Kidney capillary endothelial cell (primary cell): Measurements from ENCODE around the gene MRPS26.
"Not testable (repeated sequence)": the region's sequence is repeated elsewhere in the genome, so short reads cannot be mapped to it uniquely, and the experiment has no call there.

Source experiments
- DNase-seq: peaks from one replicate; pipeline ENCODE4 v3.0.0-alpha.2; 2018; ENCODE audit warnings: low spot score

Gene MRPS26

DNA sequence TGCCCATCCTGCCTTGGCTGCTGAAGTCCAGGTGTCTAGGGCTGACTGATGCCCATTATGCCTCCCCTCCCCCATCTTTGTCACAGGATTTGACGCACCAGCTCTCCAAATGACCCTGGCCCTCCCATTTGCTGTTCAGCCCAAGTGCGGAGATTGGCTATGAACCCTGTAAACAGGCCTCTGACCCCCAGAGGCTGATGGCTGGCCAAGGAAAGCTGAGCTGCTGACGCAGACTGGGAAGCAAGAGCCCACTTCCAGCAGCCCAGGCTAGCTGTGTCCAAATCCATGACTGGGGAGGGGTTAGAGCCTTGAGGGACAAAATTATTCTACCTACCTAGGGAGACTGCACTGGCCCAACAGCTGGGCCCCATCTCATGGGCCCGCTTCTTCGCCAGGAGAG, 3.2 kb upstream of the MRPS26 start:
- no peak for DNase-seq

DNA sequence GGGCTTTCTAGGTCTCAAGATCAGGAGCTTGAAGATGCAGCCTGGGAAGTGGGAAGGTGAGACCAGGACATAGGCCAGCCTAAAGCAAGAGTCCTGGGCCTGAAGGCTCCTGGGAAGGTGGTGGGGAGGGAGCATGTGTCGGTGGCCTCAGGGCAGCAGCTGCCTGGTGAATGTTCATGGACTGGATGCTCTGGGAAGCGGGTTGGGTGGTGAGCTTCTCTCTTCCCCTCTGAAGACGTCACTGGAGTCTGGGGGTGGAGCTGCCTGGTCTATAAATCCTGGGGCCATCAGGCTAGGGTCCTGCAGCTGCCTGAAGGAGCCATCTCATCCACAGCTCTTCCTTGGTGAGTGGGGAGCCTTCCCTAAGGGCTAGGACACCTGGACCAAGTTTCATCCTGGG, 2.5 kb upstream of the MRPS26 start, which contains the start of gene GNRH2:
Gene GNRH2 (plus strand): TSS at position 301 of the 400 bp plus-strand sequence. CDS start 793 bp downstream, outside the sequence.
- no peak for DNase-seq

DNA sequence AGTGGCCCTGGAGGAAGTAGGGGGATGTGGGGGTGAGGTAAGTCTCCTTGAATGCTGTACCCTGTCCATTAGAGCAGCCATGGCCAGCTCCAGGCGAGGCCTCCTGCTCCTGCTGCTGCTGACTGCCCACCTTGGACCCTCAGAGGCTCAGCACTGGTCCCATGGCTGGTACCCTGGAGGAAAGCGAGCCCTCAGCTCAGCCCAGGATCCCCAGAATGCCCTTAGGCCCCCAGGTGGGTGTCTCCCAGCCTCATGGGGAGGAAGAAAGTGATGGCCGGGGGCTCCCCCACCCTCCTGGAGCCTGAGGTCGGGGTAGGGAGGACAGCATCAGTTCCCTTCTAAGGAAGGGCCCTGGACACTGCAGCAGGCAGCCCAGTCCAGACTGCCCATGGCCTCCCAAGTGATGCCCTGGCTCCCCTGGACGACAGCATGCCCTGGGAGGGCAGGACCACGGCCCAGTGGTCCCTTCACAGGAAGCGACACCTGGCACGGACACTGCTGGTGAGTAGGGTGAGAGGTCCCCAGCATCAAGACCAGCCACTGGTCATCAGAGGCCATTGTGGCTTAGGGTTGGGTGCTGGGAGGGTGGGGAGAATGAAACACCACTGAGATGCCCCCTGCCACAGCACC, 1.4 kb upstream of the MRPS26 start:
- no peak for DNase-seq

DNA sequence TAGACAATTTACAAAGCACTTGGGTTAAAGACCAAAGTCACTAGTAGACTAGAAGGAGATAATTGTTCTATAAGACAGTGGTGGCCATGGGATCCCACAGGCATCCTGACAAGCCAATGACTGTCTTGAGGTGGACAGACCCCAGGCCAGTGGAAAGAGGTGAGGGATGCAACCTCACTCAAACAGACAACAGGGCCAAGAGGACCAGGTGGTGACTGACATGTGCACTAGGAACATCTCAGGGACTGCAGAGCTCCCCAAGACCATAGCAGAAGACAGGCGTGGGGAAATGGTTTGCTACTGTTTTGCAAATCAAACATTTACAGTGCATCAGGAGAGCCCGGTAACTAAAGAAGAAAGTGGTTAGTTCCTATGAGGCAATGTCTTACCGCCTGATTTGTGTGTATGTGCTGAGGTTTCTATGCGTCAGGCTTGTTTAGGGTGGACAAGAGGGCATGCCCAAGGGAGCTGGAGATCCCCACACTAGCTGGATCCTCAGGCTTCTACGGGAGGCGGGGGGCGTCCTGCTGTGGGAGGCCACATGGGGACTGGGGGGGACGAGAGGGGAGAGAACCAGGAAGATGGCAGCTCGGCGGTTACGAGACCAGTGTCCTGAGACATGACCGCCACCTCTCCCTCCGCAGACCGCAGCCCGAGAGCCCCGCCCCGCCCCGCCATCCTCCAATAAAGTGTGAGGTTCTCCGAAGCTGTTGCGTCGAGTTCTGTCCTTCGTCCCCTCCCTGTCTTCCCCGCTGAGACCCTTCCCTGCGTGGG, 623 bp upstream of the MRPS26 start:
- peak; percentile 49 for DNase-seq

DNA sequence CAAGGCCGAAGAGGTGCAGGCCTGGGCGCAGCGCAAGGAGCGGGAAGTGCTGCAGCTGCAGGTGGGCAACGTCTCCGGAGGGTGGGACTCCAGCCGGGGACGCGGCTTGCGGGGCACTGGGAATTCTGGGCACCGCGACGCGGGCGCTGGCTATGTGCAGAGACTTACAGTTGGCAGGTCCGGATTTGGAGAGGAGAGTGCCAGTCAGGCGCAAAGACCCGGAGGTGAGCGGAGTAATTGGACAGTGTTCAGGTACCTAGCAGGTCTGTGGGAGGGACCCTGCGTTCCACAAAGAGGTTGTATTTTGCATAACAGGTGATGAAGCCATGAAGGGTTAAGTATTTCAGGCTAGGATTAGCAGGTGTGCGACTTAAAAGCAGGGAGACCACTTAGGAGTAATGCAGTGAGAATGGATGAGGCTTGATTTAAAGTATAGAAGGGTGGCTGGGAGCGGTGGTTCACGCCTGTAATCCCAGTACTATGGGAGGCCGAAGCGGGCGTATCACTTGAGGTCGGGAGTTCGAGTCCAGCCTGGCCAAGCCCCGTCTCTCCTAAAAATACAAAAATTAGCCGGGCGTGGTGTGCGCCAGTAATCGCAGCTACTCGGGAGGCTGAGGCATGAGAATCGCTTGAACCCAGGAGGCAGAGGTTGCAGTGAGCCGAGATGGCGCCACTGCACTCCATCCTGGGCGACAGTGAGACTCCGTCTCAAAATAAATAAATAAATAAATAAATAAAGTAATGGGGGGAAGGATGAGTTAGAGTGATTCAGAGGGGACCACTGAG, 1.0 kb downstream of the MRPS26 start:
- no peak for DNase-seq

DNA sequence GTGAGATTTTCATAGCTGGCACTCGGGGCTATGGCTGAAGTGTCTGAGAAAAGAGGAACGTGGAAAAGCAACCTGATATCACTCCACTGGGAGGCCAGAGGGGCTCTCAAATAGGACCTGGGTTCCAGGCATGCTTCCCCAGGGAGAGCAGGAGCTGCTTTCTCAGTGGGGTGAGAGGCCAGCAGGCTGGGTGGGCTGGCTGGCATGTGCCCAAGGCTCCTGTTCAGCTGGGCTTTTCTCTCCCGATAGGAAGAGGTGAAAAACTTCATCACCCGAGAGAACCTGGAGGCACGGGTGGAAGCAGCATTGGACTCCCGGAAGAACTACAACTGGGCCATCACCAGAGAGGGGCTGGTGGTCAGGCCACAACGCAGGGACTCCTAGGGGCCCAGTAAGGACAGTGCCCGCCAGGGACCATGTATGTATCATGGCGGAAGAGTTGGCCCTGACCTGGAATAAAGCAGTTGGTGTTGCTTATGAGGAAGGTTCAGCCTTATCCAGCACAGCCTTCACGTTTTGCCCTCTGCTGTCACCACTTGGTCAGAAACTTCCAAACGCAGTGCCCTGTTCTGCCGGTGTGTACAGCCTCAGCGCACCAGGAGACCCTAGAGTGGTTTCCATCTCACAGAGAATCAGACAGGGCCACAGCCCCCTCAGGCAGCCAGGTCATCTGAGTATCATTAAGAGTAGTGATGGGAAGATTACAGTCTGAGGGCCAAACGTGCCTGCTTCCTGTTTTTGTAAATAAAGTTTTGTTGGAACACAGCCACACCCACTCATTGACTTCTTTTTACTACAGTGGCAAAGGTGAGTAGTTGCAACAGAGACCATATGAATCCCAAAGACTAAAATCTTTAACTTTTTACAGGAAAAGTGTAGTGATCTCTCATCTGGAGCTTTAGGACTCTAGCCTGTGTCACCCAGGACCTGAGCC, 1.9 kb downstream of the MRPS26 start:
- no peak for DNase-seq

DNA sequence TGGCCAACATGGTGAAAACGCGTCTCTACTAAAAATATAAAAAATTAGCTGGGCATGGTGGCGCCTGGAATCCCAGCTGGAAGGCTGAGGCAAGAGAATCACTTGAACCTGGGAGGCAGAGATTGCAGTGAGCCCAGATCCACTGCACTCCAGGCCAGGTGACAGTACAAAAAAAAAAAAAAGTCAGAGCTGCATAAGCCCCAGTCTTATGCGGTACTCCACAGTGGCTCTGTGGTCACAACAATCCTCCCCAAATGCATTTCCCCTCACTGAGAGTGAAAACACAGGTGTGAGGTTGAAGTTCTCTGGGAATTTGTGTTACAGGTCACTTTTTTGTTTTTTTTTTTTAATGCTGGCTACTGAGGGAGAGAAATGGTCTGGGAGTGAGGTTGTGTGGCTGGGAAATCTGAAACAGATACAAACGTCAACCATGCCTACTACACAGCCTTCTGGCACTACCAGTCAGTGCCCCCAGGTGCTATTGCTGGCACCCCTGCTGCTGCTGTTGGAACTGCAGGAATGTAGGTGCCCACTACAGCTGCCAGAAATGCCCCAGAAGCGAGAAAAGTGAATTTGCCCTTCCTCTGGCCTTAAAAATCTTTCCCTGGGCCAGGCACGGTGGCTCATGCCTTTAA, 5.7 kb downstream of the MRPS26 start:
- DNase-seq: no peak

DNA sequence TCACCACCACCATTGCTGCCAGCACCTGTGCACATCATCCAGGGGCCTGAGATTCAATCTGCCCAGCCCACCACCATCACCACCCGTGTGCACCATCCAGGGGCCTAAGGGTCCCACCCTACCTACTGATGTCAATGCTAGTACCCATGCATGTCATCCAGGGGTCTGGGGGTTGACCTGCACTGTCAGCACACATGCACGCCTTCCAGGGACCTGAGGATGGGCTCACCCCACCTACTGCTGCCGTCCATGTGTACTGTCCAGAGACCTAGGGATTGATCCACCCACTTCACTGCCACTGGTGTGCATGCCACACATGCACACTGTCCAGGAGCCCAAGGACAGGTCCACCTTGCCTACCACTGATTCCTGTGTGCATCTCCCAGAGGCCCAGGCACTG, 13.6 kb downstream of the MRPS26 start:
- DNase-seq: no peak

DNA sequence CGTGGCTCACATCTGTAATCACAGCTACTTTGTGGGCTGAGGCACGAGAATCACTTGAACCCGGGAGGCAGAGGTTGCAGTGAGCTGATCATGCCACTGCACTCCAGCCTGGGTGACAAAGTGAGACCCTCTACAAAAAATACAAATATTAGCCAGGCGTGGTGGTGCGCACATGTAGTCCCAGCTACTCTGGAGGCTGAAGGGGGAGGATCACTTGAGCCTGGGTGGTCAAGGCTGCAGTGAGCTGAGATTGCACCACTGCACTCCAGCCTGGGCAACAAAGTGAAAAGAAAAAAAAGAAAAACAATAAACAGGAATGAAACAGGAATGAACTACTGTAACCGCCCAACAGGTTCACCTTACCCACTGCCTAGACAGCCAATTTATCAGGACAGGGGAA, 18.3 kb downstream of the MRPS26 start:
- not testable (repeated sequence) for DNase-seq

DNA sequence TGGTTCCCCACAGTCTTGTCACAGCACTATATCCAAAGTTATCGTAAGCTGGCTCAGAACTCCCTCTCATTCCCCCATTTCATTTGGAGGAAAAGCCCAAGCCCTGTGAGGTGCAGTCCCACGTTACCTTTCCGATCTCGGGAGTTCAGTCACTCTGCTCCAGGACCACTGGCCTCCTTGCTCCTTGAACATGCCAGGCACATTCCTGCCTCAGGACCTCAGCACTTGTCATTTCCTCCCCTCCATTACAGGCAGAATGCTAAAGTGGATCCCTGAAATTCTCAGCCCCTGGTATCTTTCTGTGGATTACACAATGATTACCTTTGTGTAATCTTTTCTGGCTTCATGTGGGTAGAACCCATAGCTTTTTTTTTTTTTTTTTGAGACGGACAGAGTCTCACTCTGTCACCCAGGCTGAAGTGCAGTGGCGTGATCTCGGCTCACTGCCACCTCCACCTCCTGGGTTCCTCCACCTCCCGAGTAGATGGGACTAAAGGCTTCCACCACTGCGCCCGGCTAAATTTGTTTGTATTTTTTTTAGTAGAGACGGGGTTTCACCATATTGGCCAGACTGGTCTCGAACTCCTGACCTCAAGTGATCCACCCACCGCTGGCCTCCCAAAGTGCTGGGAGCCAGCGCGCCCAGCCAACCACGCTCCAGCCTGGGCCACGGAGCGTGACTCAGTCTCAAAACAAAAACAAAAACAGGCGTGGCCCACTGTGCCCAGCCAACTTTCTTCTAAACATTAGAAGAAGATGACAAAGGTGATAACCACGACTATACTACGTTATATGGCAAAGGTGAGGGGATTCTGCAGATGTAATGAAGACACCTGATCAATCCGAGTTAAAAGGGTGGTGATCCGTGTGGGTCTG, 21.5 kb downstream of the MRPS26 start:
- no peak for DNase-seq

DNA sequence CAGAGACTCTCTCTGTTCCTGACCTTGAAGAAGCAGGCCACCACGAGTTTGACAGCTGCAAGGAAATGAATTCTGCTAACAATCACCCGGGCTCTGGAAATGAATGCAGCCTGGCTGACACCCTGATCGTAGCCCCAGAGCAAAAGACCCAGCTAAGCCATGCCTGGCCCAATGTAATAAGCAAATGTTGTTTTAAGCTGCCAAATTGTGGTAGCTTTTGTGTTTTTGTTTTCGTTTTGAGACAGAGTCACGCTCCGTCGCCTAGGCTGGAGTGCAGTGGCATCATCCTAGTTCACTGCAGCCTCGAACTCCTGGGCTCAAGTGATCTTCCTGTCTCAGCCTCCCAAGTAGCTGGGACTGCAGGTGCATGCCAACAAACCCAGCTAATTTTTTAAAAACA, 22.2 kb downstream of the MRPS26 start:
- no peak for DNase-seq

DNA sequence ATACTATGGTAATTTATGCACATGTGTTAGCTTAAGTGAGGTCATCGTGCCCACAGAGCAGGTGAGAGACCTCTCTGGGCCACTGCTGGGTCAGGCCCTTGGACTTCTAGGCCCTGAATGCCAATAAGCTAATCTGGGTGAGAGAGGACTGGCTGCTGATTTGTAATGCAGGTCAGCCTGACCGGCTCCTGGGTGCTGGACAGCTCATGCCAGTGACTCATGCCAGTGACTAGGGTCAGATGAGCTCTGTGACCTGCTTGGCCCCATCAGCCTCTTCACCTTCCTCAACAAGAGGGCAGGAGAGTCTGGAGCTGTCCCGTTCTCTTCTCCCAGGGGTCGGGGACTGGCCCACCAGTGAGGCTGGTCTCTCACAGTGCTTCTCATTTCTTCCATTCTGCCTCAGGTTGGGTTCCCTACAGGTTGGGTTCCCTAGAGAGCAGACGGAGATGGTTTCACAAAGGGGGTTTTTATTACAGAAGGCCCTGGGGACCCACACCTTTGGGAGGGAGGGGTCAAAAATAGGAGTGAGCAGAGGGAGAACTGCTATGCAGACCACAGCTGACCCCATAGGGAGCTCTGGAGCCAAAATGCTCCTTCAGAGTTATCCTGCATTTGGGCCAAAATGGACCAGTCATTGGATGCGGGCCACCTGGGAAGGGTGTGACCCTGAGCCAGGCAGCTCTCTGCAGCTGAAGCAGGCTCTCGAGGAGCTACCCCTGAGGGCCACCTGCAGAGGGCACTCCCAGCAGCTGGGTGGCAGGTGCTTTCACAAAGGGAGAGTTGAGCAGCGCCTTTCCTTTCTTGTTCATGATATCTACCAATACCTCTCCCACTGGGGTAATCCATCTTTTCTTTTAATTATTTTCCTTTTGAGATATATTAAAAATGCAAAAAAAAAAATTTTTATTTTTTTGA, 23.4 kb downstream of the MRPS26 start:
- DNase-seq: peak; percentile 30

DNA sequence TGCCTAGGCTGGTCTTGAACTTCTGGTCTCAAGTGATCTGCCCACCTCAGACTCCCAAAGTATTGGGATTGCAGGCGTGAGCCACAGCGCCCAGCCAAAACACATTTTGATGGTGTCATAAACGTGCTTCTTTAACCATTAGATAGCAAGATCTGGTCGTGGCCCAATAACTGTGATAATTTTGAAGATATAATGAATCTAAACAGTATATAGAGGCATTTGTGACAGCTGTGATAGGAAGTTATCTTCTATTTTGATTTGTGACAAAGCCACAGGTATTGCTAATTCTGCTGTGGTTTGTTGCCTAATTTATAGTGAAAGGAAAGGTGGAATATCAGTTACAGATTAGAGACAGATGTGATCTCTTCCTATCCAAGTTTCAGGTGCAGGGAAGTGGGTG, 24.9 kb downstream of the MRPS26 start:
- no peak for DNase-seq

DNA sequence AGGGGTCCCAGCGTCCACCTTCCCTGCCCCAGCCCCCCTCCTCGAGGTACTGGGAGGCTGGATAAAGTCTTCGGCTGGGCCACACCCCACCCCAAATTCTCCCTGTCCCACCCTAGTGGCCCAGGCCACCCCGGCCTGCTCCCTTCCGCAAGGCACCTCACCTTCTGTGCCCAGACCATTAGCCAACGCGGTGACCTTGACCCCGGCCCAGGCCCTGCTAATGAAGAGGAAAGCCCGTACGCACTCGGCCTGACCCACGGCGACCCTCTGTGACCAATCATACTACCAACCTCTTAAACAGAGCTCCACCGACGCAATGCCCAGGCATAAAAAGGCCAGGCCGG, 25.4 kb downstream of the MRPS26 start:
- DNase-seq: no peak

DNA sequence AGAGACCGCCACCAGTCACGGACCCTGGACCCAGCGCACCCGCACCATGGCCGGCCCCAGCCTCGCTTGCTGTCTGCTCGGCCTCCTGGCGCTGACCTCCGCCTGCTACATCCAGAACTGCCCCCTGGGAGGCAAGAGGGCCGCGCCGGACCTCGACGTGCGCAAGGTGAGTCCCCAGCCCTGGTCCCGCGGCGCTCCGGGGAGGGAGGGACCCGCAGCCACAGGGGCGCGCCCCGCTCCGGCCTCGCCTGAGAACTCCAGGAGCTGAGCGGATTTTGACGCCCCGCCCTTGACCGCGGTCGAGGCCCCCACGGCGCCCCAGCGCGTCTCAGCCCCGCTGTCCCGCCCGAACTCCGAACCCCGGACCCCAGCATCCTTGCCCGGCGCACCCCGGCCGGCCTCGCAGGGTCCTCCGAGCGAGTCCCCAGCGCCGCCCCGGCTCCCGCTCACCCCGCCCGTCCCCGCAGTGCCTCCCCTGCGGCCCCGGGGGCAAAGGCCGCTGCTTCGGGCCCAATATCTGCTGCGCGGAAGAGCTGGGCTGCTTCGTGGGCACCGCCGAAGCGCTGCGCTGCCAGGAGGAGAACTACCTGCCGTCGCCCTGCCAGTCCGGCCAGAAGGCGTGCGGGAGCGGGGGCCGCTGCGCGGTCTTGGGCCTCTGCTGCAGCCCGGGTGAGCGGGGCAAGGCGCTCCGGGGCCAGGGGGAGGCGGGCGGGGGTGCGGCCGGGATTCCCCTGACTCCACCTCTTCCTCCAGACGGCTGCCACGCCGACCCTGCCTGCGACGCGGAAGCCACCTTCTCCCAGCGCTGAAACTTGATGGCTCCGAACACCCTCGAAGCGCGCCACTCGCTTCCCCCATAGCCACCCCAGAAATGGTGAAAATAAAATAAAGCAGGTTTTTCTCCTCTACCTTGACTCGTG, 26.0 kb downstream of the MRPS26 start, which contains the start of gene OXT:
Gene OXT (plus strand): TSS at position 11 of the 920 bp plus-strand sequence. CDS start 36 bp downstream, at position 47.
- DNase-seq: no peak

DNA sequence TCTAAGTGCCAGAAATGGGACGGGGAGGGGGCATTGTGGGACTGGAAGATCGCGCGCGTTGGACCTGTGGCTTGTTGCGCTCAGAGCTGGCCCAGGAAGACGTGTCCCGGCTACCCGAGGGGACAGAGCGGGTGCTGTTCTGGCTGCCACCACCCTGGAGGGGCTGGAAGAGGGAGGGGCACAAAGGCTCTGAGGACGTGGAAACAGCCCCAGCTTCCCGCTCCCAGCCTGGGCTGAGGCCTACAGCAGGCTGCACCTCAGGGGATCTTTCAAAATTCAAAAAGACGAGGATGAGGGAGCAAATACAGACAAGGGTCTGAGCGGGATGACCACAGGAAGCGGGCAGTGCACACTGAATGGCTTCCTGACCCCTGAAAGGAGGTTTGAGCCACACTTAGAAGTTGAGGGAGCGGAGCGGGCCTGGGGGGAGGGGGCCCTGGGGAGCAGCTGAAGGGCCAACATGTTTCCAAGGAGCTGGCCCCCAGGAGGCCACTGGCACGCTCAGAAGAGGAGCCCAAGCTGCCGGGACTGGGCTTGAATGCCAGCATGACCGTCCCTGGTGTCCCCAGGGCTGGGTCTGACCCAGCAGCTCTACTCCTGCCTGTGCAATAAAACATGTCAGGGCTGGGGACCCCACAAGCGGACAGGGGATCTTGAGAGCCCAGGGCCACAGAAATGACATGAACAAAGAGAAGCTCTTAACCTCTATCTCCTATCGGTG, 26.8 kb downstream of the MRPS26 start:
- DNase-seq: no peak

DNA sequence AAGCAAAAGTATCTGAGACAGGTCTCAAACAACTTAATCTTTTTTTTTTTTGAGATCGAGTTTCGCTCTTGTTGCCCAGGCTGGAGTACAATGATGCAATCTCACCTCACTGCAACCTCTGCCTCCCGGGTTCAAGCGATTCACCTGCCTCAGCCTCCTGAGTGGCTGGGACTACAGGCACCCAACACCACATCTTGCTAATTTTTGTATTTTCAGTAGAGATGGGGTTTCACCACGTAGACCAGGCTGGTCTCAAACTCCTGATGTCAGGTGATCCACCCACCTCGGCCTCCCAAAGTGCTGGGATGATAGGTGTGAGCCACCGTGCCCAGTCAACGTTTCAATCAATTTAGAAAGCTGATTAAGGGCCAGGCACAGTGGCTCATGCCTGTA, 27.4 kb downstream of the MRPS26 start:
- not testable (repeated sequence) for DNase-seq
